WTC11 (cell line): ENCODE results near the gene PADI1. TPM values are rescaled to one million over a fixed set of nuclear protein-coding genes. Genes with fewer than 3 reads are reported as not detected.

Source experiments
- ATAC-seq: fragments of 200-7000 bp; cut with Tn5 transposase; 2 replicates; pipeline ENCODE4 v1.10.0; 2021; ENCODE audit warnings: mild to moderate bottlenecking, moderate library complexity
- CTCF ChIA-PET: fragments of 300-600 bp; sonication (Branson Sonifier 250); formaldehyde crosslinking; loops from one replicate; lab custom pipeline; 2021; ENCODE audit warnings: antibody characterized with exemption; lab: Charles Lee
- POLR2A ChIA-PET: fragments of 350-600 bp; sonication (Branson Sonifier 250); formaldehyde crosslinking; loops from one replicate; lab custom pipeline; 2021; ENCODE audit warnings: antibody characterized with exemption; lab: Charles Lee
- DNase-seq: peaks from one replicate; pipeline ENCODE4 v3.0.0; 2021; ENCODE audit warnings: low spot score
- H3K27ac Mint-ChIP-seq: 2 replicates; pipeline ENCODE4 v1.8.0; 2021; ENCODE audit warnings: mixed read lengths
- H3K27me3 Mint-ChIP-seq: 2 replicates; pipeline ENCODE4 v1.8.0; 2021; ENCODE audit warnings: low read depth, mild to moderate bottlenecking, moderate library complexity, mixed read lengths
- H3K36me3 Mint-ChIP-seq: 2 replicates; pipeline ENCODE4 v1.8.0; 2021; ENCODE audit warnings: mixed read lengths
- H3K4me1 Mint-ChIP-seq: 2 replicates; pipeline ENCODE4 v1.8.0; 2022; ENCODE audit warnings: mixed read lengths
- H3K4me3 Mint-ChIP-seq: 2 replicates; pipeline ENCODE4 v1.8.0; 2021; ENCODE audit warnings: mild to moderate bottlenecking, moderate library complexity, mixed read lengths
- H3K9me3 Mint-ChIP-seq: 2 replicates; pipeline ENCODE4 v1.8.0; 2021; ENCODE audit warnings: mixed read lengths
- ATF1 ChIP-seq: sonication (generic); formaldehyde crosslinking; IDR thresholded peaks from 2 replicates; pipeline ENCODE4 v1.8.1; 2023; ENCODE audit warnings: mild to moderate bottlenecking, moderate library complexity, missing genetic modification reagents
- ATF3 ChIP-seq: sonication (generic); formaldehyde crosslinking; conservative IDR thresholded peaks from 2 replicates; pipeline ENCODE4 v1.8.1; 2022; ENCODE audit warnings: mild to moderate bottlenecking, missing genetic modification reagents
- CREM ChIP-seq: sonication (generic); formaldehyde crosslinking; IDR thresholded peaks from 2 replicates; pipeline ENCODE4 v1.8.1; 2022; ENCODE audit warnings: mild to moderate bottlenecking, missing genetic modification reagents, moderate library complexity
- E2F1 ChIP-seq: sonication (generic); formaldehyde crosslinking; IDR thresholded peaks from 2 replicates; pipeline ENCODE4 v1.8.0; 2022; ENCODE audit warnings: mild to moderate bottlenecking, missing genetic modification reagents
- EMX1 ChIP-seq: fragments of 250-450 bp; sonication (Bioruptor Pico); IDR thresholded peaks from 2 replicates; pipeline ENCODE4 v1.8.0; 2021; ENCODE audit warnings: mild to moderate bottlenecking
- ESRRA ChIP-seq: sonication (generic); formaldehyde crosslinking; IDR thresholded peaks from 2 replicates; pipeline ENCODE4 v1.8.1; 2022; ENCODE audit warnings: mild to moderate bottlenecking, missing genetic modification reagents, borderline replicate concordance
- FOXK1 ChIP-seq: sonication (generic); formaldehyde crosslinking; IDR thresholded peaks from 2 replicates; pipeline ENCODE4 v1.8.0; 2022; ENCODE audit warnings: mild to moderate bottlenecking, moderate library complexity, missing genetic modification reagents
- MYBL2 ChIP-seq: sonication (generic); formaldehyde crosslinking; IDR thresholded peaks from 2 replicates; pipeline ENCODE4 v1.8.1; 2023; ENCODE audit warnings: mild to moderate bottlenecking, moderate library complexity, missing genetic modification reagents
- NFATC4 ChIP-seq: fragments of 250-450 bp; sonication (Bioruptor Pico); IDR thresholded peaks from 2 replicates; pipeline ENCODE4 v1.9.0; 2021; ENCODE audit warnings: mild to moderate bottlenecking
- SOX15 ChIP-seq: fragments of 250-450 bp; sonication (Bioruptor Pico); IDR thresholded peaks from 2 replicates; pipeline ENCODE4 v1.9.0; 2021; ENCODE audit warnings: mild to moderate bottlenecking
- TP53 ChIP-seq: sonication (generic); formaldehyde crosslinking; IDR thresholded peaks from 2 replicates; pipeline ENCODE4 v1.8.1; 2023; ENCODE audit warnings: mild to moderate bottlenecking, missing genetic modification reagents
- ZSCAN18 ChIP-seq: fragments of 250-450 bp; sonication (Bioruptor Pico); IDR thresholded peaks from 2 replicates; pipeline ENCODE4 v2.1.2; 2022; ENCODE audit warnings: mild to moderate bottlenecking, moderate library complexity
- total RNA-seq: library from RNA; stranded (reverse); gene quantifications from 3 replicates; pipeline ENCODE4 v1.2.3, GENCODE V29; 2021
- TF ChIP-seq, protein P1 (sequence below): sonication (generic); formaldehyde crosslinking; IDR thresholded peaks from 2 replicates; pipeline ENCODE4 v1.8.1; 2023; ENCODE audit warnings: mild to moderate bottlenecking, missing genetic modification reagents, moderate library complexity
- TF ChIP-seq, protein P2 (sequence below): sonication (generic); formaldehyde crosslinking; IDR thresholded peaks from 2 replicates; pipeline ENCODE4 v1.8.0; 2022; ENCODE audit warnings: mild to moderate bottlenecking, missing genetic modification reagents
- TF ChIP-seq, protein P3 (sequence below): fragments of 250-450 bp; sonication (Bioruptor Pico); IDR thresholded peaks from 2 replicates; pipeline ENCODE4 v1.9.0; 2021; ENCODE audit warnings: moderate library complexity, mild to moderate bottlenecking, inconsistent platforms, borderline replicate concordance
- TF ChIP-seq, protein P4 (sequence below): sonication (generic); formaldehyde crosslinking; IDR thresholded peaks from 2 replicates; pipeline ENCODE4 v1.8.1; 2023; ENCODE audit warnings: mild to moderate bottlenecking, missing genetic modification reagents, moderate library complexity
- TF ChIP-seq, protein P5 (sequence below): fragments of 250-450 bp; sonication (Bioruptor Pico); conservative IDR thresholded peaks from 2 replicates; pipeline ENCODE4 v1.9.0; 2021; ENCODE audit warnings: mild to moderate bottlenecking
- TF ChIP-seq, protein P6 (sequence below): fragments of 200-600 bp; IDR thresholded peaks from 2 replicates; pipeline ENCODE4 v1.8.0; 2022; ENCODE audit warnings: antibody characterized with exemption

Gene PADI1
- total RNA-seq, 1 experiment from 2014 or later: 0.15 TPM

GRCh38 chr1:17272646-17273045 lies 67.7 kb downstream of the PADI1 start:
- TF ChIP-seq MYBL2 (CRISPR knock-in tag): no peak
- TF ChIP-seq, protein P1, sequence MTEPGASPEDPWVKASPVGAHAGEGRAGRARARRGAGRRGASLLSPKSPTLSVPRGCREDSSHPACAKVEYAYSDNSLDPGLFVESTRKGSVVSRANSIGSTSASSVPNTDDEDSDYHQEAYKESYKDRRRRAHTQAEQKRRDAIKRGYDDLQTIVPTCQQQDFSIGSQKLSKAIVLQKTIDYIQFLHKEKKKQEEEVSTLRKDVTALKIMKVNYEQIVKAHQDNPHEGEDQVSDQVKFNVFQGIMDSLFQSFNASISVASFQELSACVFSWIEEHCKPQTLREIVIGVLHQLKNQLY: no peak
- no peak for TF ChIP-seq CREM (CRISPR knock-in tag)
- no peak for TF ChIP-seq NFATC4 (CRISPR knock-in tag)
- TF ChIP-seq SOX15 (CRISPR knock-in tag): no peak
- TF ChIP-seq, protein P2, sequence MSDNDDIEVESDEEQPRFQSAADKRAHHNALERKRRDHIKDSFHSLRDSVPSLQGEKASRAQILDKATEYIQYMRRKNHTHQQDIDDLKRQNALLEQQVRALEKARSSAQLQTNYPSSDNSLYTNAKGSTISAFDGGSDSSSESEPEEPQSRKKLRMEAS (CRISPR knock-in tag): no peak
- H3K4me1 Mint-ChIP-seq: no peaks in the 10 kb centered on the region
- no peak overlapping the region for H3K27ac Mint-ChIP-seq
- no peaks in the 10 kb centered on the region for H3K27me3 Mint-ChIP-seq
- no peak for DNase-seq
- no peaks in the 10 kb centered on the region for H3K9me3 Mint-ChIP-seq
- H3K4me3 Mint-ChIP-seq: no peak overlapping the region
- CTCF ChIA-PET: interaction anchor here (0.9 to 1.6 kb wide), 4 partner anchors 25 to 38 kb away, joined by 3 to 6 read pairs (median 4); no protein-coding TSS in a partner anchor
- H3K36me3 Mint-ChIP-seq: no peaks in the 10 kb centered on the region
- POLR2A ChIA-PET: no interaction called here
- no peak for ATAC-seq

- no peaks in the 10 kb centered on the region for H3K9me3 Mint-ChIP-seq
- TF ChIP-seq, protein P3, sequence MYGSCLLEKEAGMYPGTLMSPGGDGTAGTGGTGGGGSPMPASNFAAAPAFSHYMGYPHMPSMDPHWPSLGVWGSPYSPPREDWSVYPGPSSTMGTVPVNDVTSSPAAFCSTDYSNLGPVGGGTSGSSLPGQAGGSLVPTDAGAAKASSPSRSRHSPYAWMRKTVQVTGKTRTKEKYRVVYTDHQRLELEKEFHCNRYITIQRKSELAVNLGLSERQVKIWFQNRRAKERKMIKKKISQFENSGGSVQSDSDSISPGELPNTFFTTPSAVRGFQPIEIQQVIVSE (CRISPR knock-in tag): no peak
- TF ChIP-seq, protein P1: no peak
- TF ChIP-seq, protein P4, sequence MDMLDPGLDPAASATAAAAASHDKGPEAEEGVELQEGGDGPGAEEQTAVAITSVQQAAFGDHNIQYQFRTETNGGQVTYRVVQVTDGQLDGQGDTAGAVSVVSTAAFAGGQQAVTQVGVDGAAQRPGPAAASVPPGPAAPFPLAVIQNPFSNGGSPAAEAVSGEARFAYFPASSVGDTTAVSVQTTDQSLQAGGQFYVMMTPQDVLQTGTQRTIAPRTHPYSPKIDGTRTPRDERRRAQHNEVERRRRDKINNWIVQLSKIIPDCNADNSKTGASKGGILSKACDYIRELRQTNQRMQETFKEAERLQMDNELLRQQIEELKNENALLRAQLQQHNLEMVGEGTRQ: no peak
- TF ChIP-seq ATF1 (no peak), TP53 (CRISPR knock-in tag) (no peak), ATF3 (CRISPR knock-in tag) (no peak)
- no peak for DNase-seq
- no peak for ATAC-seq
- H3K27me3 Mint-ChIP-seq: no peaks in the 10 kb centered on the region
- H3K36me3 Mint-ChIP-seq: no peaks in the 10 kb centered on the region
- H3K27ac Mint-ChIP-seq: no peak overlapping the region
- ChIA-PET POLR2A (no interaction called here), CTCF (interaction anchor here (0.8 to 1.8 kb wide), 10 partner anchors 11 to 152 kb away, joined by 3 to 8 read pairs (median 3); no protein-coding TSS in a partner anchor)
- H3K4me1 Mint-ChIP-seq: no peaks in the 10 kb centered on the region
- H3K4me3 Mint-ChIP-seq: no peak overlapping the region
These were observed 68.2 kb downstream of the PADI1 start for GRCh38 chr1:17273096-17273495.

- H3K9me3 Mint-ChIP-seq: no peaks in the 10 kb centered on the region
- H3K36me3 Mint-ChIP-seq: no peaks in the 10 kb centered on the region
- ChIA-PET CTCF (interaction anchor here (0.6 to 1.8 kb wide), 13 partner anchors 13 to 153 kb away, joined by 3 to 8 read pairs (median 3); partner anchors contain the start of gene PADI4), POLR2A (no interaction called here)
- ATAC-seq (peak; percentile 84), DNase-seq (peak; percentile 75)
- no peak overlapping the region for H3K4me3 Mint-ChIP-seq
- H3K27ac Mint-ChIP-seq: no peak overlapping the region
- H3K4me1 Mint-ChIP-seq: no peaks in the 10 kb centered on the region
- H3K27me3 Mint-ChIP-seq: no peaks in the 10 kb centered on the region
- TF ChIP-seq, protein P5, sequence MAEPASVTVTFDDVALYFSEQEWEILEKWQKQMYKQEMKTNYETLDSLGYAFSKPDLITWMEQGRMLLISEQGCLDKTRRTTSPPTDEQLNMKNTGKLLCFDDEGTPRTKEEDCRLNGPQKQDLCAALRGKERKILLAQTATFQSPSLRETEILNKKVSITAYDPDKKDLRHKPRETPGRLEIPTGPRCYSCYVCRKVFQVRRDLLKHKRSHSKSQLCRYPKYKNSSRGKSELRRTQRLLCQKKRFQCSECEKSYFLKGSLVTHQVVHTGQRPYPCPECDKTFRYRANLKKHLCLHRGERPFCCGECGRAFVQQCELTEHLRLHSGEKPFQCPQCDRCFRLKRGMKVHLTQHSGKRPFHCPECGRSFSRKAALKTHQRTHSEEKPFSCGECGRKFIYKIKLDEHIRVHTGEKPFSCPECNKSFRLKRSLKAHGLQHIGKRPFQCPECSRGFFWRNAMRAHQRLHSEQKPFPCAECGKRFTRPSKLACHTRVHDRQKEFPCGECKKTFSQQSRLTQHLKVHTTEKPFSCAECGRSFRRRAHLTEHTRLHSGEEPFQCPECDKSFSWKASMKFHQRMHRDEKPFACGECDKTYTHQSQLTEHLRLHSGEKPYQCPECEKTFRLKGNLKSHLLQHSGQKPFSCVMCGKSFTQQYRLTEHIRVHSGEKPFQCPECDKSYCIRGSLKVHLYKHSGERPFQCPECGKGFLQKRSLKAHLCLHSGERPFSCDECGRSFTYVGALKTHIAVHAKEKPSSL: no peak
- TF ChIP-seq E2F1 (CRISPR knock-in tag): no peak
- no peak for TF ChIP-seq EMX1 (CRISPR knock-in tag)
- no peak for TF ChIP-seq ZSCAN18 (CRISPR knock-in tag)
- no peak for TF ChIP-seq FOXK1 (CRISPR knock-in tag)
- TF ChIP-seq, protein P6, sequence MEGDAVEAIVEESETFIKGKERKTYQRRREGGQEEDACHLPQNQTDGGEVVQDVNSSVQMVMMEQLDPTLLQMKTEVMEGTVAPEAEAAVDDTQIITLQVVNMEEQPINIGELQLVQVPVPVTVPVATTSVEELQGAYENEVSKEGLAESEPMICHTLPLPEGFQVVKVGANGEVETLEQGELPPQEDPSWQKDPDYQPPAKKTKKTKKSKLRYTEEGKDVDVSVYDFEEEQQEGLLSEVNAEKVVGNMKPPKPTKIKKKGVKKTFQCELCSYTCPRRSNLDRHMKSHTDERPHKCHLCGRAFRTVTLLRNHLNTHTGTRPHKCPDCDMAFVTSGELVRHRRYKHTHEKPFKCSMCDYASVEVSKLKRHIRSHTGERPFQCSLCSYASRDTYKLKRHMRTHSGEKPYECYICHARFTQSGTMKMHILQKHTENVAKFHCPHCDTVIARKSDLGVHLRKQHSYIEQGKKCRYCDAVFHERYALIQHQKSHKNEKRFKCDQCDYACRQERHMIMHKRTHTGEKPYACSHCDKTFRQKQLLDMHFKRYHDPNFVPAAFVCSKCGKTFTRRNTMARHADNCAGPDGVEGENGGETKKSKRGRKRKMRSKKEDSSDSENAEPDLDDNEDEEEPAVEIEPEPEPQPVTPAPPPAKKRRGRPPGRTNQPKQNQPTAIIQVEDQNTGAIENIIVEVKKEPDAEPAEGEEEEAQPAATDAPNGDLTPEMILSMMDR: peak; percentile 72
- TF ChIP-seq, protein P2 (CRISPR knock-in tag): no peak
- TF ChIP-seq ESRRA (CRISPR knock-in tag): no peak
These were observed 69.5 kb downstream of the PADI1 start for GRCh38 chr1:17274186-17275170.
